BLaER1 (cell line): ENCODE measurements around the gene THSD7A.

ENCODE experiments used
- H3K27ac ChIP-seq: shearing (Covaris generic); formaldehyde crosslinking; 2 replicates; pipeline ENCODE4 v1.8.1; 2022
- H3K27me3 ChIP-seq: shearing (Covaris generic); formaldehyde crosslinking; 2 replicates; pipeline ENCODE4 v1.8.1; 2022
- H3K36me3 ChIP-seq: shearing (Covaris generic); formaldehyde crosslinking; 2 replicates; pipeline ENCODE4 v1.8.1; 2022
- H3K4me1 ChIP-seq: shearing (Covaris generic); formaldehyde crosslinking; 2 replicates; pipeline ENCODE4 v1.8.1; 2022
- H3K4me2 ChIP-seq: shearing (Covaris generic); formaldehyde crosslinking; 2 replicates; pipeline ENCODE4 v1.8.1; 2022
- H3K4me3 ChIP-seq: shearing (Covaris generic); formaldehyde crosslinking; 2 replicates; pipeline ENCODE4 v1.8.1; 2022
- H3K9ac ChIP-seq: shearing (Covaris generic); formaldehyde crosslinking; 2 replicates; pipeline ENCODE4 v1.8.1; 2022
- H3K9me3 ChIP-seq: shearing (Covaris generic); formaldehyde crosslinking; 2 replicates; pipeline ENCODE4 v1.8.1; 2022
- H4K20me1 ChIP-seq: shearing (Covaris generic); formaldehyde crosslinking; 2 replicates; pipeline ENCODE4 v1.8.1; 2022
- Cebpa-rat ChIP-seq: shearing (Covaris generic); IDR thresholded peaks from 2 replicates; pipeline ENCODE4 v1.8.1; 2022

THSD7A gene

GRCh38 chr7:11513460-11513859, 318.5 kb downstream of the THSD7A start:
- no peak overlapping the region for H3K4me3 ChIP-seq

GRCh38 chr7:11507929-11508328, 324.1 kb downstream of the THSD7A start:
- H3K27me3 ChIP-seq: no peaks in the 10 kb centered on the region
- H3K4me3 ChIP-seq: no peak overlapping the region
- peaks cover 17% of the 10 kb centered on the region for H3K4me1 ChIP-seq
- peaks cover 17% of the 10 kb centered on the region for H3K9me3 ChIP-seq
- H3K9ac ChIP-seq: no peak overlapping the region
- TF ChIP-seq Cebpa-rat: no peak
- H4K20me1 ChIP-seq: no peaks in the 10 kb centered on the region
- H3K27ac ChIP-seq: no peak overlapping the region
- H3K4me2 ChIP-seq: no peak overlapping the region
- H3K36me3 ChIP-seq: no peaks in the 10 kb centered on the region

More at GRCh38 chr7:11513460-11513859, 318.5 kb downstream of the THSD7A start:
- Histone ChIP-seq H3K27me3 (no peaks in the 10 kb centered on the region), H3K27ac (no peak overlapping the region), H4K20me1 (no peaks in the 10 kb centered on the region), H3K36me3 (no peaks in the 10 kb centered on the region), H3K4me2 (no peak overlapping the region), H3K4me1 (no peaks in the 10 kb centered on the region), H3K9me3 (0 out of 2 replicates have a peak, but pooled peaks cover 4% of the 10 kb centered on the region), H3K9ac (no peak overlapping the region)
- TF ChIP-seq Cebpa-rat: no peak

- H3K4me2 ChIP-seq: peak overlapping the region; percentile 70
- H3K27me3 ChIP-seq: no peaks in the 10 kb centered on the region
- TF ChIP-seq Cebpa-rat: no peak
- H4K20me1 ChIP-seq: no peaks in the 10 kb centered on the region
- no peaks in the 10 kb centered on the region for H3K36me3 ChIP-seq
- H3K4me3 ChIP-seq: no peak overlapping the region
- peaks cover 27% of the 10 kb centered on the region for H3K9me3 ChIP-seq
- no peak overlapping the region for H3K9ac ChIP-seq
- peak overlapping the region; percentile 66 for H3K27ac ChIP-seq
- peaks cover 17% of the 10 kb centered on the region for H3K4me1 ChIP-seq
These were observed 325.6 kb downstream of the THSD7A start for GRCh38 chr7:11506417-11506816.

GRCh38 chr7:11505471-11505985, 326.5 kb downstream of the THSD7A start:
- H3K9me3 ChIP-seq: peaks cover 36% of the 10 kb centered on the region
- H3K4me3 ChIP-seq: no peak overlapping the region
- peak overlapping the region; percentile 66; the same call in 1 of the 2 replicates for H3K27ac ChIP-seq
- no peaks in the 10 kb centered on the region for H3K36me3 ChIP-seq
- H4K20me1 ChIP-seq: no peaks in the 10 kb centered on the region
- no peaks in the 10 kb centered on the region for H3K27me3 ChIP-seq
- peak overlapping the region; percentile 70 for H3K4me2 ChIP-seq
- H3K4me1 ChIP-seq: peaks cover 17% of the 10 kb centered on the region
- TF ChIP-seq Cebpa-rat: no peak
- H3K9ac ChIP-seq: no peak overlapping the region

GRCh38 chr7:11492307-11492706, 339.7 kb downstream of the THSD7A start:
- H4K20me1 ChIP-seq: no peaks in the 10 kb centered on the region
- H3K4me2 ChIP-seq: no peak overlapping the region; the same call in 1 of the 2 replicates
- H3K27me3 ChIP-seq: no peaks in the 10 kb centered on the region
- no peak overlapping the region for H3K4me3 ChIP-seq
- H3K9ac ChIP-seq: no peak overlapping the region
- H3K36me3 ChIP-seq: no peaks in the 10 kb centered on the region
- H3K4me1 ChIP-seq: peaks cover 9% of the 10 kb centered on the region; the same call in 1 of the 2 replicates
- TF ChIP-seq Cebpa-rat: no peak
- H3K9me3 ChIP-seq: peaks cover 7% of the 10 kb centered on the region
- H3K27ac ChIP-seq: no peak overlapping the region

GRCh38 chr7:11491811-11492210, 340.2 kb downstream of the THSD7A start:
- H3K36me3 ChIP-seq: no peaks in the 10 kb centered on the region
- TF ChIP-seq Cebpa-rat: no peak
- no peaks in the 10 kb centered on the region for H4K20me1 ChIP-seq
- no peak overlapping the region; the same call in 1 of the 2 replicates for H3K4me2 ChIP-seq
- peaks cover 7% of the 10 kb centered on the region for H3K9me3 ChIP-seq
- no peak overlapping the region for H3K9ac ChIP-seq
- H3K4me3 ChIP-seq: no peak overlapping the region
- H3K27me3 ChIP-seq: no peaks in the 10 kb centered on the region
- H3K27ac ChIP-seq: no peak overlapping the region
- peaks cover 9% of the 10 kb centered on the region; the same call in 1 of the 2 replicates for H3K4me1 ChIP-seq

- H3K36me3 ChIP-seq: no peaks in the 10 kb centered on the region
- no peak overlapping the region for H3K27ac ChIP-seq
- no peak overlapping the region for H3K9ac ChIP-seq
- no peak overlapping the region for H3K4me2 ChIP-seq
- no peaks in the 10 kb centered on the region for H4K20me1 ChIP-seq
- no peaks in the 10 kb centered on the region for H3K27me3 ChIP-seq
- H3K4me1 ChIP-seq: peaks cover 9% of the 10 kb centered on the region; the same call in 1 of the 2 replicates
- peaks cover 7% of the 10 kb centered on the region for H3K9me3 ChIP-seq
- TF ChIP-seq Cebpa-rat: no peak
- H3K4me3 ChIP-seq: no peak overlapping the region
These were observed 342.7 kb downstream of the THSD7A start for GRCh38 chr7:11489280-11489679.

- no peak overlapping the region for H3K27ac ChIP-seq
- peaks cover 7% of the 10 kb centered on the region for H3K9me3 ChIP-seq
- no peaks in the 10 kb centered on the region for H3K4me1 ChIP-seq
- H3K4me3 ChIP-seq: no peak overlapping the region
- H4K20me1 ChIP-seq: no peaks in the 10 kb centered on the region
- H3K27me3 ChIP-seq: no peaks in the 10 kb centered on the region
- no peak overlapping the region for H3K4me2 ChIP-seq
- no peak overlapping the region for H3K9ac ChIP-seq
- H3K36me3 ChIP-seq: no peaks in the 10 kb centered on the region
- no peak for TF ChIP-seq Cebpa-rat
These were observed 345.7 kb downstream of the THSD7A start for GRCh38 chr7:11486271-11486670.

- H3K4me3 ChIP-seq: no peak overlapping the region
- no peak overlapping the region for H3K27ac ChIP-seq
- no peaks in the 10 kb centered on the region for H4K20me1 ChIP-seq
- no peaks in the 10 kb centered on the region for H3K27me3 ChIP-seq
- no peak for TF ChIP-seq Cebpa-rat
- H3K4me1 ChIP-seq: no peaks in the 10 kb centered on the region
- H3K4me2 ChIP-seq: no peak overlapping the region
- no peak overlapping the region for H3K9ac ChIP-seq
- H3K36me3 ChIP-seq: no peaks in the 10 kb centered on the region
- H3K9me3 ChIP-seq: peaks cover 7% of the 10 kb centered on the region
These were observed 346.4 kb downstream of the THSD7A start for GRCh38 chr7:11485636-11486035.

- Histone ChIP-seq H3K4me3 (no peak overlapping the region), H3K4me2 (peak overlapping the region; percentile 29), H3K4me1 (peaks cover 9% of the 10 kb centered on the region), H4K20me1 (no peaks in the 10 kb centered on the region), H3K36me3 (no peaks in the 10 kb centered on the region), H3K27me3 (no peaks in the 10 kb centered on the region), H3K9me3 (no peaks in the 10 kb centered on the region), H3K27ac (no peak overlapping the region), H3K9ac (no peak overlapping the region)
- no peak for TF ChIP-seq Cebpa-rat
These were observed 351.9 kb downstream of the THSD7A start for GRCh38 chr7:11480143-11480542.

GRCh38 chr7:11478882-11479281, 353.1 kb downstream of the THSD7A start:
- Histone ChIP-seq H3K4me2 (no peak overlapping the region), H3K4me1 (peaks cover 9% of the 10 kb centered on the region)

More at GRCh38 chr7:11478882-11479281, 353.1 kb downstream of the THSD7A start:
- H3K36me3 ChIP-seq: no peaks in the 10 kb centered on the region
- no peaks in the 10 kb centered on the region for H3K9me3 ChIP-seq
- no peak overlapping the region for H3K27ac ChIP-seq
- no peak overlapping the region for H3K4me3 ChIP-seq
- no peak for TF ChIP-seq Cebpa-rat
- H3K9ac ChIP-seq: no peak overlapping the region
- no peaks in the 10 kb centered on the region for H4K20me1 ChIP-seq
- H3K27me3 ChIP-seq: no peaks in the 10 kb centered on the region
